Esophagus (tissue), 2 donors: ENCODE measurements around the gene CNST. TPM values are rescaled to one million over a fixed set of nuclear protein-coding genes. Genes with fewer than 3 reads are reported as not detected.
A peak's percentile ranks its signal among the peaks of the same experiment; 100 is the strongest.
"Not testable (repeated sequence)": the region's sequence is repeated elsewhere in the genome, so short reads cannot be mapped to it uniquely, and the experiment has no call there.

ENCODE experiments used
- H3K27ac ChIP-seq, 2 donors: one replicate each; pipeline ENCODE4 v1.5.1; 2013; ENCODE audit warnings: low read depth in 2 of 2, mild to moderate bottlenecking in 2 of 2, inconsistent platforms in 1 of 2, low read length in 1 of 2, moderate library complexity in 1 of 2
- H3K27me3 ChIP-seq, 2 donors: one replicate each; pipeline ENCODE4 v1.6.1; 2013; ENCODE audit warnings: low read length in 2 of 2, control low read depth in 1 of 2, mild to moderate bottlenecking in 1 of 2; ENCODE audit not compliant: insufficient read depth in 2 of 2, control insufficient read depth in 1 of 2
- H3K36me3 ChIP-seq, 2 donors: one replicate each; pipeline ENCODE4 v1.6.1; 2013; ENCODE audit warnings: low read length in 1 of 2; ENCODE audit not compliant: control insufficient read depth in 2 of 2, insufficient read depth in 2 of 2
- H3K4me1 ChIP-seq, 2 donors: one replicate each; pipeline ENCODE4 v1.6.1; 2013; ENCODE audit warnings: low read length in 1 of 2; ENCODE audit not compliant: control insufficient read depth in 2 of 2, insufficient read depth in 2 of 2
- H3K4me3 ChIP-seq, 2 donors: one replicate each; pipeline ENCODE4 v1.5.1; 2013; ENCODE audit warnings: low read length in 2 of 2, mild to moderate bottlenecking in 2 of 2, low read depth in 1 of 2, moderate library complexity in 1 of 2
- H3K9me3 ChIP-seq, 2 donors: one replicate each; pipeline ENCODE4 v1.6.1; 2013; ENCODE audit warnings: mild to moderate bottlenecking in 2 of 2, low read depth in 1 of 2, low read length in 1 of 2, moderate library complexity in 1 of 2; ENCODE audit not compliant: control insufficient read depth in 2 of 2, insufficient read depth in 1 of 2
- WGBS, 2 donors: extraction: QIAGEN DNeasy Blood & Tissue Kit; methylation state at CpG; one replicate each; pipeline ENCODE4 v1.1.7; 2013; 5-methylcytosine and 5-hydroxymethylcytosine counted together
- polyA plus RNA-seq, 2 donors: library from polyadenylated mRNA; stranded (reverse); fragments of 200-250 nt; gene quantifications; one replicate each; pipeline ENCODE4 v1.2.3, GENCODE V29; 2013
- donor health status: healthy with polysubstance abuse.
- donor health status: Bipolar disorder and iron deficiency.

The CNST gene
- polyA plus RNA-seq, 2 donors: 7.5 to 12.2 TPM

- H3K27me3 ChIP-seq: no peaks in the 10 kb centered on the region
- peaks cover 0 to 5% of the 10 kb centered on the region in 2 donors for H3K36me3 ChIP-seq
- no peak overlapping the region for H3K27ac ChIP-seq
- no peak overlapping the region for H3K4me3 ChIP-seq
- H3K4me1 ChIP-seq: no peaks in the 10 kb centered on the region
- 94 to 95% methylated on average over 16 of the region's 16 CpGs for WGBS, 2 donors
- H3K9me3 ChIP-seq: no peaks in the 10 kb centered on the region
Measured at GRCh38 chr1:246554201-246554600, 12.1 kb upstream of the CNST start.

GRCh38 chr1:246558041-246558440, 8.2 kb upstream of the CNST start:
- WGBS, 2 donors: 95 to 98% methylated on average over 2 of the region's 2 CpGs
- Histone ChIP-seq H3K9me3 (no peaks in the 10 kb centered on the region), H3K36me3 (peaks cover 0 to 4% of the 10 kb centered on the region in 2 donors), H3K4me3 (no peak overlapping the region), H3K27ac (no peak overlapping the region), H3K4me1 (no peaks in the 10 kb centered on the region), H3K27me3 (no peaks in the 10 kb centered on the region)

GRCh38 chr1:246559310-246559709, 6.9 kb upstream of the CNST start:
- Histone ChIP-seq H3K4me1 (no peaks in the 10 kb centered on the region), H3K27me3 (no peaks in the 10 kb centered on the region), H3K36me3 (peaks cover 0 to 4% of the 10 kb centered on the region in 2 donors), H3K4me3 (no peak overlapping the region), H3K27ac (no peak overlapping the region), H3K9me3 (no peaks in the 10 kb centered on the region)
- 93 to 96% methylated on average over 4 of the region's 4 CpGs for WGBS, 2 donors

DNA sequence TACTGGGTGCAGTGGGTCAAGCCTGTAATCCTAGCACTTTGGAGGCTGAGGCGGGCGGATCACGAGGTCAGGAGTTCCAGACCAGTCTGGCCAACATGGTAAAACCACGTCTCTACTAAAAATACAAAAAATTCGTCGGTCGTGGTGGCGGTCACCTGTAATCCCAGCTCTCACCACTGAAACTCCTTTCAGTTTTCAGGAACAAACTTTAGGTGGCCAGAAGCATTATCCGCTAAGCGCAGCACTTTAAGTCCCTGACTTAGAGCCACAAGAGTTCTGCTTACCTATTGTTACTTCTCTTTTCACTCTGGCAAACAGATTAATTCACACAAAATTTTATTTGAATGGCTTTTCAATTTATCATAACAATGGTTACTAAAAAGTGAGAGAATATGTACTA, 5.4 kb upstream of the CNST start:
- H3K4me1 ChIP-seq, H3K36me3 ChIP-seq, H3K9me3 ChIP-seq, H3K27ac ChIP-seq, H3K27me3 ChIP-seq, H3K4me3 ChIP-seq: not testable (repeated sequence)
- WGBS, 2 donors: 88 to 91% methylated on average over 10 of the region's 10 CpGs

- H3K4me3 ChIP-seq: peak overlapping the region; percentile 93 to 96
- no peaks in the 10 kb centered on the region for H3K9me3 ChIP-seq
- H3K4me1 ChIP-seq: peaks cover 3 to 4% of the 10 kb centered on the region in 2 donors
- no peaks in the 10 kb centered on the region for H3K36me3 ChIP-seq
- 25 to 33% methylated on average over 33 of the region's 33 CpGs for WGBS, 2 donors
- H3K27ac ChIP-seq: peak overlapping the region; percentile 96 to 98
- no peaks in the 10 kb centered on the region for H3K27me3 ChIP-seq
Measured at GRCh38 chr1:246564839-246565750, 1.2 kb upstream of the CNST start.

DNA sequence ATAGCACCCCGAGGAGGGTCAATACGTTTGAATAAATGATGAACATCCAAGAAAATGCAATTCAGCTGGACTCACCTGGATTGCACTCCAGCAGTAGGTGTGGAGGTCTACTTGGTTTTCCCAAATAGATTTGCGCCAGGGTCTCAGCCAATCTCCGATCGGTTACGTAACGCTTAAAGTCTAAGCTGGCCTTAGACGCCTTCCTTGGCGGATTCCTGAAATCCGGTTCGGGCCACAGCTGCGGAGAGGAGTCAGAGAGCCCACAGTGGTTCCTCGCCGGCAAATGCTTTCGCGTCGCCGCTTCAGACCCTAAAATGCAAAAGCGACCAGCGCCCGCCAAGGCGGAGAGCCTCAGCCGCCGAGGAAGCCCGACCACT, 517 bp upstream of the CNST start:
- peaks cover 3 to 4% of the 10 kb centered on the region in 2 donors for H3K4me1 ChIP-seq
- H3K9me3 ChIP-seq: no peaks in the 10 kb centered on the region
- WGBS, 2 donors: 1% methylated on average over 25 of the region's 25 CpGs
- H3K4me3 ChIP-seq: peak overlapping the region; percentile 93 to 96
- no peaks in the 10 kb centered on the region for H3K36me3 ChIP-seq
- peak overlapping the region; percentile 96 to 98 for H3K27ac ChIP-seq
- no peaks in the 10 kb centered on the region for H3K27me3 ChIP-seq

GRCh38 chr1:246566813-246567645, 773 bp downstream of the CNST start:
- WGBS, 2 donors: 0 to 1% methylated on average over 25 of the region's 25 CpGs
- Histone ChIP-seq H3K9me3 (no peaks in the 10 kb centered on the region), H3K4me3 (peak overlapping the region; percentile 93 to 96), H3K36me3 (no peaks in the 10 kb centered on the region), H3K27me3 (no peaks in the 10 kb centered on the region), H3K27ac (peak overlapping the region; percentile 96 to 98), H3K4me1 (peaks cover 3 to 4% of the 10 kb centered on the region in 2 donors)

GRCh38 chr1:246567646-246568235, 1.5 kb downstream of the CNST start:
- 52 to 54% methylated on average over 4 of the region's 4 CpGs for WGBS, 2 donors
- no peaks in the 10 kb centered on the region for H3K36me3 ChIP-seq

More at GRCh38 chr1:246567646-246568235, 1.5 kb downstream of the CNST start:
- Histone ChIP-seq H3K27ac (peak overlapping the region in 1 of 2 donors; percentile 21), H3K4me1 (peaks cover 3 to 4% of the 10 kb centered on the region in 2 donors), H3K4me3 (peak overlapping the region in 1 of 2 donors; percentile 93), H3K27me3 (no peaks in the 10 kb centered on the region), H3K9me3 (no peaks in the 10 kb centered on the region)
